ENCODE data around the gene MEAK7.
A peak's percentile ranks its signal among the peaks of the same experiment; 100 is the strongest.

MEAK7 gene

DNA sequence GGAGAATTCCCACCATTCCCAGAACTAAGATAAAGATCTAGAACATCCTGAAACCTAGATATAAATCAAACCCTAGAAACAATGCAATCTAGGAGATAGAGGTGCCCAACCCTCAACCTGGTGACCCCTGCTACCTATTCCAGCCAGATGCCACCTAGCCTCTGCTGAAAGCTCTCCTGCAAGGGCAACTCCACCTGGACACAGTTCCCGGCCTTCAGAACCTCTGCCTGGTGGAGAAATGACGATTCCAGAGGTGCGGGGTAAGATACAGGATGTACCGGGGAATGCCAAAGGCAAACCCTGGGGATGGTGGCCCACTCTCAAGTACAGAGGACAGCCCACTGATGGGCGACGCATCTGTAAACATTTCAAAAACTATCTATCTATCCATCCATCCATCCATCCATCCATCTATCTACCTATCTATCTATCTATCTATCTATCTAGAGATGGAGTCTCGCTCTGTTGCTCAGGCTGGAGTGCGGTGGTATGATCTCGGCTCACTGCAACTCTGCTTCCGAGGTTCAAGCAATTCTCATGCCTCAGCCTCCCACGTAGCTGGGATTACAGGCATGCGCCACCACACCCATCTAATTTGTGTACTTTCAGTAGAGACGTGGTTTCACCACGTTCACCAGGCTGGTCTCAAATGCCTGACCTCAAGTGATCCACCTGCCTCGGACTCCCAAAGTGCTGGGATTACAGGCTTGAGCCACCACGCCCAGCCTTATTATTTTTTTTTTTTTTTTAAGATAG is 19.0 kb downstream of the MEAK7 start:
- no peak for DNase-seq

DNA sequence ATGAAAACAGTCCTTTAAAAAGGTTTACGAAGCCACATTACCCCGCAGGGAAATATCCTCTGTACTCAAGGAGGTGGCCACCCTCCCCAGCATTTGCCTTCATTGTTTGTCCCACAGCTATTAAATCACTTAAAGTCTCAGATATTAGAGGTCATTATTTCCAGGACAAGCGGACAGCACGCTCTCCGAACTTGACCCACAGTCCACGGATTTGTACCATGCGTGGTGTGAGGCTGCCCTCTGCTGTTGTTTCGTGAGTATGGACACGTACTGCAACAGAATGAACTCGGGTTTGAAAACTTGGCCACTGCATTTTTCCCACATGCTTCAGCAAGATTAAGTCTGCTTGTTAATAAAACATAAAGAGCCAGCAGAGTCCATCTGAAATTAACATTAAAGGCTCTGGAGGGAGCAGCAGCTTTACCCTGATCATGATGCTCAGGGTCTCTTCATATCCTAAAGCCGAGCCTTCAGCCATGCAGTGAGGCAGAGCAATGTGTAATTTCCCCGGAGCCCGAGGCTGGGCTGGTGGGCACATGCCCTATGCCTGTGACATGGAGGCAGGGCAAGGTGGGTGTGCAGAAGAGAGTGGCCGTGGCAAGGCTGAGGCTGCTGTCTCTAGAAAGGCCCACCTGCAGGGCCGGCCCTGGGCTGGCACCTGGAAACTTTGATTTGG is 19.7 kb downstream of the MEAK7 start:
- DNase-seq: no peak

DNA sequence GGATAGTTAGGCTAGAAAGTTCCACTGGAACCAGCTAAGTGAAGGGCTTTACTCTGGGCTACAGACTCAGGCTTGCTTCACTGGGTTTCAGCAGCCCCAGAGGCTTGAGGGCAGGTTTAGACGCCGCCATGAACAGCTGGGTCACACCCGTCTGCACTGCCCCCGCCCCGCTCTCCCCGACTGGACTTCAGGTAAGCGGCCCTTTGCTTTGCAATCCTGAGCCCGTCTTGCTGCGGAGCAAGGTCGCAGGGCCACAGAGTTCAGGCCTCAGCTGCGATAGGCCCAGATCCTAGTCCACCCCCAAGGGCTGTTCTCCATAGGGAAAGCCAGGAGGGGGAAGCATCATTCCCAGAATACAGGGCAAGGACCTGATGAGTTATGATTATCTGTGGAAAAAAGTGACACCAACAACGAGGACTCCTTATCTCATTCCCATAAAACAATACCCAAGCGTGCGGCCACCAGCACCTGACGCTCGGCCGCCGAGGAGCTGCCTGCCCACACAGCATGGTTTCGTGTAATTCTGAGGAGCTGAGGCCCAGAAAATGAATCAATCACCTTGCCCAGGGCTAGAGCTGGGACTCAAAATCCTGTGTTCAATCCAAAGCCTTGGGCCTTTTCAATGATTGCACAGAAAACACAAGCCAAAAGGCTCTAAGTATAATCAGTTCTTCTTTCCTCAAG is 20.4 kb downstream of the MEAK7 start:
- DNase-seq: no peak

DNA sequence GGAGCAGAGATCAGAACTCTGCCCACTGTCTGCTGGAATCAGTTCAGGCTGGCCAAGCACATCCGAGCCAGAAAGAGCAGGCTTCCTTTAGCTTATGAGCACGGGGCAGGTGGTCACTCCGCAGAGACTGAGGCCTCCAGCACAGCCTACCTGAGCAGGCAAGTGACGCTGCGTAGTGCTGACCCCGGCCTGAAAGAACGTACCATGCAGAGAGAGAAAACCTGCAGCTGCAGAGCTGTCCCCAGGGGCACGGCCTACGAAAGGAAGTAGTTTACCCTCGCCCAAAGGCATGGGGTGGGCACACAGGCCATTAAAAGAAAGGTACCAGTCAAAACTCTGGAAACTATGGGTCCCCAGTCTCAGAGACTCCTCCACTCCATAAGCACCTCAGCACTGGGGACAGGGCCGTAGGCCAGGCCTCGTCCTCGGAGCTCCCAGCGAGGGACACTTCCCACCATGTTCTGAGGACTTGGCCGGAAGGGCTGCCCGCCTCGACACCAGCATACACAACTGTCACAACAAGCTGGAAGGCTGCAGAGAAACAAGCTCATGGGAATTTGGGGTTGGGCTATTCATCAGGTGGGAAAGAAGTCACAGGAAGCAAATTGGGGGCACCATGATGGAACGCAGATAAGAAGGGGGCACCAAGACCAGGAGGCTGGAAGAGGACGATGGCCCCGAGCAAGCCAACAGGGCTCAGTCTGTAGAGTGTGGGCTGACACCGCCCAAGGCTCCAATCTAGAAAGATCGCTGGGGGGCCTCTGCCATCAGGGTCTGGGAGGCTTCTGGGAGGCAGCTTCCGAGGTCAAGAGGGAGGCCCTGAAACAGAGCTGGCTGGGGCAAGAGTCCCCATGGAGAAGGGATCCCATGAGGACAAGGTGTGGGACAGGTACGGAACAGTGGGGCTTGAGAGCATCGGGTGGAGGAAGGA is 21.2 kb downstream of the MEAK7 start:
- no peak for DNase-seq

DNA sequence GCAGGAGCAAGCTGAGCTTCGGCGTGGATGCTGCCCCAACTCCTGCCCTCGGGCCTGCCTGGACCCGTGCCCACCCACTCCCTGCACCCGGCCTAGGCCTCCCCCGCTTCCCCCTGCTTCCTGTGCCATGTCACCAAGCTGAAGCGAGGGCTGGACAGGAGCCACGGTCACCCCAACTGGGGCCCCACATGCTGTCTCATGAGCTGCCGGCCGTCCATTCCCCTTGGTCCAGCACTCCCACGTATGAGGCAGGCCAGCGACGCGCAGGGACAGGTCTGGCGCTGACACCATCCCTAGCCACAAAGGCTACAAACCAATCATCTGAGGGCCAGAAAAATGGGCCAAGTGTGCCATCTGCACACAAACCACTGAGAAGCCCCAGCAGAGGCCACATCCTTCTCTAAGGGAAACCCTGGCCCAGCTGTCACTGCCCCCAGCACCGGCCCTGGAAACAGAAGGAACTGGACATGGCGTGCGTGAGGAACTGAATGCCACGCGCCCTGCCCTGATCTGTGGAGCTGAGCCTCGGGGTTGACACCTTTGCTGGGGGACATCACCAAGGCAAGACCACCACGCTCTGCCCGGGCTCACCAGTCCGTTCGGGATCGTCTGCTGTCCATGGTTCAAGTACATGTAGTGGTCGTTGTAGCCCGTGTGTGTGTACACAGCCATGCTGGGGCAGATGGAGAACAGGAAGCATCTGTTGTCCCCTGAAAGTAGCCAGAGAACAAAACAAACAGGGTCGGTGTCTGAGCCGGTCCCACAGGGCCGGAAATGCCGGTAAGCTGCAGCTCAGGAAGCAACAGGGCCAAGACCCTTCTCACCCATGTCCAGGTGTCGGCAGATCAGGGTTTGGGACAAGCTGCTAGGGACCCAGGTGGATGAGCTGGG is 22.2 kb downstream of the MEAK7 start:
- DNase-seq: no peak

DNA sequence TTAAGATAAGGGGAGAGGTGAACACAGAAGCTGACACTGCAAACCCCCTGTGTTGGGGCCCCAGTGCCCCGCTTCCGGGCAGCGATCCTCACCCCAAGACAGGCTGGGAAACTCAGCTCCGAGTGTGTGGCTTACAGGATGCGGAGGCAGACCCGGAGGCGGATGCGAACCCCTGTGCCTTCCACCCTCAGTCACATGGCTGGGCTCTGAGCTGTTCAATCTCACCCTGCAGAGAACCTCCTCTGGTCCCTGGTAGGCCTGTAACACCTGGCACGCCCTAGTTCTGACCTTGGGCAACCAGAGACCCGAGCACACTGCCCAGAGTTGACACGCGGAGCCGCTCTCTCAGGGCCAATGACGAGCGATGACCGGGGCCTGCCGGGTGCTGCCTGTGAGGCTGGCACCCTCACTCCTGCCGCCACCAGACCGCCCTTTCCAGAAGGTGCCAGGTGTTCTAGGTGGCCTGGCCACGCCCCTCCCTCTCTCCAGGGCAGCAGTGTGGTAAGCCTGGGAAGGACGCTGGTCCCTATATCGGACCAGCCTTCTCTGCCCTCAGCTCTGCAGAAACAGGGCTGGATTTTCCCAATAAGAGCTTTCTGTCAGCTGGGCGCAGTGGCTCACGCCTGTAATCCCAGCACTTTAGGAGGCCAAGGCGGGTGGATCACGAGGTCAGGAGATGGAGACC is 23.3 kb downstream of the MEAK7 start:
- DNase-seq: no peak

DNA sequence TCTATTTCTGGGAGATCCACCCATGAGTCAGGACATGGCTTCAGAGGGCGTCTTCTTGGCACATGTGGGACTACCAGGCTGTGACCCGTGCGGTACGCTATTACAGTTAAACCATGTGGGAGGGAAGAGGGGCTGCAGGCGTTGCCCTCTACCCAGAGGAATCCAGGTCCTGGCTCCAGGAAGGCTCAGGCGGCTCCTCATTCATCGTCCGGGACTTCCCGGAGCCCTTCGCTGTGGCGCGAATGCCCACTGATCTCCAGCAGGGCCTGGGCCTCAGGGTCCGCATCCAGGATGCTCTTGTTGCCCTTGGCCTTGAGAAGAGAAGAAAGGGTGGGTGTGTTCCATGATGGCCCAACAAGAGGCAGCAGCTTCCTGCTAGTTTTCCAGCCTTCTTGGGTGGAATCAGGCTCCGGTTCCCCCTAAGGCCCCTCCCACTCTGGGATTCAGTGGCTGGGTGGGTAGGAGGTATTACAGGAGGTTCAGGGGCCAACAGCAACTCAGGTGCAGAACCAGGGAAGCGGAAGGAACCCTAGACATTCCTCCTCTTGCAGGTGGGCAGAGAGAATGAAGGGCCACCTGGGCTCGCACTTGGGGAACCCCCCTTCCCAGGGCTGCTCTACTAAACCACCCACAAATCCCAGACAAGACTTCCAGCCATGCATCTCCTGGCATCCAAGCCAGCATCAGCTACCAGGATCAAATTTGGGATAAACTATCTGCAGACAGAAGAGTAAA is 24.6 kb downstream of the MEAK7 start:
- no peak for DNase-seq

DNA sequence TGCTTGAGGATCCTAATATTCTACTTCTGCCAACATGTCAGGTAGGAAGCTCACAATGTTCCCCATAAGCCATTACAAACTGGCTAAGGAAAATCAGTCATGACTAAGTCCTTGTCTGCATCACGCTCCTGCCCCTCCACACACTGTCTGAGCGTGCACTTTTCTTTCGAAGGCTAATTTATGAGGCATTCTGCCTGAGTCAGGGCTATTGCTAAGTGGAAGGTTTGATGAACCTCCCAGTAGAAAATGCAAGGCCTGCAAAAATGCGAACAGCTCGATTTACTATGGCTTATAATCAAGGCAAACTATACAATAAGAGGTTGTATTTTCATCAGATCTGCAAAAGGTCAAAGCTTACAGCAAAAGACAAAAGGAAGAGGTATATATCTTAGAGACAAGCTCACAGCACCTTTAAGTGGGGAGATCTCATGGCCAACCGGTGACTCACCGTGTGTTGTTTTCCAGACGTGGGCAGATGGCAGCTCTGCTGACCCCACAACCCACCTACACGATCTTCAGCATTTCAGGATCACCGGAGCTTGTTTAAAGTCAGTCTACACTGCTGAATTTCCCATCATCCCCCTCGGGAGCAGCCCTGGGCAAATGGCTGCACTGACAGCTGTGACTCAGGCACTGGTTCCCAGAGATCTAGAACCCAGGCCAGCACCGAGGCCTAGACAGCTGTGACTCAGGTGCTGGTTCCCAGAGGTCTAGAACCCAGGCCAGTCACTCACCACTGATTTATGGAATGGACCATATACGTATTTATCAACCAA is 26.1 kb downstream of the MEAK7 start:
- no peak for DNase-seq

DNA sequence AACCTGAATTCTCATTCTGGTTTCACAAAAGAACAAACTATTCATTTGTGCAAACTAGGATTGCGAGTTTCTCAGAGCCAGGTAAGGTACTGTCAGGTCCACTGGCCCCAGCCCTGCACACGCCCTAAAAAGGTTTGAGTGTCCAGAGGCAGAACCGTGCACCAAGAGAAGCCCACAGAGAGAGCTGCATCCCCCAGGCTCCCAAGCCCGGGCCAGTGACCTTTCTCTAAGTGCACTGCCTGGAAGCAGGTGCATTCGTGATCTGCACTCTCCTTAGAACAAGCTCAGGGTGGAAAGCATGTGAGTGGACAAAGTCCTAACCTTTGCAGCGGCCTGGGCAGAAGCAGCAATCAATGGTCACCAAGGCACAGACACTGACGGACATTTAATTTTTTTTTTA is 26.8 kb downstream of the MEAK7 start:
- no peak for DNase-seq

DNA sequence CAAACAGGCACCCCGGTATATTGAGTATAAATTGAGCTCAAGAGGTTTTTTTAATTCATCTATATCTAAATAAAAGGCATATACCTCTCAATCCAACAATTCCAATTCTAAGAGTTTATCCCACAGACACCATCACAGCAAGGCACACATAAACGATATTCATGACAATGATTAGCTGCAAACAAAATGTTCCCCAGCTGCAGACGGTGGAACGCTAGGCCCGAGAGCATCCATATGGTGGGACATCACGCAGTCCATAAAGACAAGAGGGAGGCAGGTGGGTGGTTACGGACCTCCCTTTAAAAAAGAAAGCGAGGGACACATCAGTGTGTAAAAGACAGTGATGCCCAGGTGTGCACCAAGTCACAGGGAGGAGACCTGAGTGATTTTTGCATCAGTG is 28.1 kb downstream of the MEAK7 start:
- no peak for DNase-seq

DNA sequence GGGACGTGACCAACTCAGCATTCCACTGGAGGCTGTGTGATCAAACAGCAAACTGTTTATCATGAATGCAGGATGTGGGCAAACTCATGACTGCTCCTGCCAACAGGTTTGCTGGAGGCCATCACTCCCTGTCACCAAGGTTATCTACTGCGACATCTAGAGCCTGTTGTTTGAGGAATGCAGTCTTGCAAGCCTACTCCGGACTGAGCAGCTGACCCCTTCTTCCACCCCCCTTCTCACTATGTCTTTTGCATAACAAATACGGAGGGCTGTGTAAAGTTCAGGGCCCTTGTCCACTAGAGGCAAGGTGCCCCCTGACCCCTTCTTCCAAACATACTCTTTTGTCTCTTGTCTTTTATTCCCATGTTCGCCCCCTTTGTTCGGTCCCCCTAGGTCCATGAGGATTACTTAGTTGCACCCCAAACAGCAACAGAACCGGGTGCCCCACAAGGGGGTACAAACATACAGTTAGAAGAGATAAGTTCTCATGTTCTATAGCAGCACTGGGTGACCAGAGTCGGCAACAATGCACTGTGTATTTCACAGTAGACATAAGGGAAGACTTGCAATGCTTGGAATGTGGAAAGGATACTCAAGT is 28.7 kb downstream of the MEAK7 start:
- no peak for DNase-seq

DNA sequence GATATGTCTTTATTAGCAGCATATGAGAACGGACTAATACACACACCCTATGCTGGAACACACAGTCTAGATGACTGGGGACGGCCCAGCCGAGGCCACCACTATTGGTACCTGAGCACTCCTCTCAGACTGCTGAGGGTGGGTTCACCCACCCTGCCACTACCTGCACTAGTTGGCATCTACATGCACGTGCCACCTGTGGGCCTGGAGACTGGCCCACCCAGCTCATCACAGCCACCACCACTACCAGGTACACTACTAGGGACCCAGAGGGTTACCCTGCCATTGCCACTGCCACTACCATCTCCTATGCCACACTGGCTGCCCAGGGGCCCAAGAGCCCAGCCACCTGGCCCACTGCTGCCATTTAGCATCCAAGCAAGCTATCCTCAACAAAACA is 32.5 kb downstream of the MEAK7 start:
- DNase-seq: peak; percentile 31

DNA sequence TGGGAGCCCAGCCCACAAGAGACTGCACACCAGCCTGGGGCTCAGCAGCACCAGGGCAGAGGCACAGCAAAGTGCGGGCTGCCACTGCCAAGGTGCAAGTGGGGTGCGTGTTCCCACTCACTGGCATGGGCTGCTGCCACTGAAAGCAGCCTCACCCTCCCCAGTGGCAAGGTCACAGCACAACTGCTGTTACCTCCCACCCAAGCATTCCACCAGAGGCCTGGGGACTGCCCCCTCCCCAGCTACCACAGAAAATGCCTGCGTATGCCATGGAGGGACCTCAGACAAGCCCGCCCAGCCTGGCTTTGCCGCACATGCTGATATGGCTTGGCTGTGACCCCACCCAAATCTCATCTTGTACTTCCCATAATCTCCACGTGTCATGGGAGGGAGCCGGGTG is 33.1 kb downstream of the MEAK7 start:
- DNase-seq: peak; percentile 55

DNA sequence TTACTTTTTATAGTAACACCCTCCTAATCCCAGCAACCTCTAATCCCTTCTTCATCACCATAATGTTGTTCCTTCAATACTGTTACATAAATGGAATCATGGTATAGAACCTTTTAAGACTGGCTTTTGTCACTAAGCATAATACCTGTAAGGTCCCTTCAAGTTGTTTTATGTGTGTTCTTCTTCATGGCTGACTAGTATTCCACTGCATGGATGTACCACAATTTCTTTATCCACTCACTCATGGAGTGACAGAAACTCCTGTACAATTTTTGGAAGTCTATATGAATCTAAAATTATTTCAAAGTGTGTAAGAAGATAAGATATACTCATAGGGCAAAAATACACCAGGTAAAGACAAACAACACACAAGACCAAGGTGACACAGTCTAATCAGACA is 36.8 kb downstream of the MEAK7 start:
- DNase-seq: no peak

DNA sequence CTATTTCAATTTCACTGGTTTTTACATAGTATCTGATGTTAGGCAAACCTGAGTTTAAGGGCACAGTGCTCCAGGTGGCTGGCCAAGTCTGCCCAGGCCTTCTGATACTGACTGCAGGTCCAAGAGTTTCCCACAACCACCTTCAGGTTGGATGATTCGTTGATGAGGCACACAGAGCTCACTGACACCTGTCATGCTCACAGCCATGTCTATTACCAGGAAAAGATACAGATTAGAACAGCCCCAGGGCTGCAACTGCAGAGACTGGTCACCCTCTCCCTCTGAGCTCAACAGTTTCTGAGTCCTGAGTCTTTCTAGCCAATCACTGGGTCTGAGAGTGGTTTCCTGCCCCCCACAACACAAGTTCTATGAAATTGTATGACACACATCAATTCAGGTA is 37.2 kb downstream of the MEAK7 start:
- no peak for DNase-seq

DNA sequence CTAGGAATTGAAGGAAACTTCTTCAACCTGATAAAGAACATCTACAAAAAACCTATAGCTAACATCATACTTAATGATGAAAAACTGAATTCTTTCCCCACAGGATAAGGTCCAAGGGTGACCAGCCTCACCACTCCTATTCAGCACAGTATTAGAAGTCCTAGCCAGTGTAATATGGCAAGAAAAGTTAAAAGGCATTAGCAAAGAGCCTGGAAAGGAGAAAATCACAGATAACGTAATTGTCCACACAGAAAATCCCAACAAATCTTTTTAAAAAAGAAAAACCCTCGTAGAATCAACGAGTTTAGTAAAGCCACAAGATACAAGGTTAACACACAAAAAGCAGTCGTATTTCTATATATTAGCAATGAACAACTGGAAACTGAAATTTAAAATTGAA is 37.8 kb downstream of the MEAK7 start:
- DNase-seq: no peak

DNA sequence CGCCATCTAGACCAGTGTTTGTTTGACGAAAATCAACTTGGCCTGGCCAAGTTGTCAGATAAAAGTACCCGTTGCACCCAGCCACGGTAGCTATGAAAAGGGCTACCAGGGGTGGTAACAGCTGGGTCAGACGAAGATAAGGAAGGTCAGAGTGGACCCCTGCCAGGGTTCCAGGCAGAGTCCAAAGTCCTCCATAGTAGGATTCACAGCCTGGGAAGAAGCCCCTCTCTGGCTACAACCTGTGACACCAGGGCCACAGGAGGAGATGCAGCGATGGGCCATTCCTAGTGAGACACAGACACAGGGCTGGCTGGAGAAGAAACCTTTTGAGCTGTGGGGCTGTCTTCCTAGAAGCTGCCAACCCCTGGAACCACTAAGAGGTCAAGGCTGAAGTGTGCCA is 39.3 kb downstream of the MEAK7 start:
- DNase-seq: peak; percentile 19

DNA sequence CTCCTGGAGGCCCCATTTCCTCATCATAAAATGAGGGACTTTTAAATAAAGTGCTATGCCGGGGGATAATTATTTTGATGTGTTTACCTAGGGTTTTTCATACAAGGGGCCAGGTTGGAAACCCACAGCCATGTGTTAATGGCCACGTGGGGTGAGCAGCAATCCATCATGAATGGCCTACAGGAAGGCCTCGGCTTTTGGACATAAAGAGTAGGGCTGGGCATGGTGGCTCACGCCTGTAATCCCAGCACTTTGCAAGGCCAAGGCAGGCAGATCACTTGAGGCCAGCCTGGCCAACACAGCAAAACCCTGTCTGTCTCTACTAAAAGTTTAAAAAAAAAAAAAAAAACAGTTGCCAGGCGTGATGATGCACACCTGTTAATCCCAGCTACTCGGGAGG is 40.3 kb downstream of the MEAK7 start:
- DNase-seq: peak; percentile 28

DNA sequence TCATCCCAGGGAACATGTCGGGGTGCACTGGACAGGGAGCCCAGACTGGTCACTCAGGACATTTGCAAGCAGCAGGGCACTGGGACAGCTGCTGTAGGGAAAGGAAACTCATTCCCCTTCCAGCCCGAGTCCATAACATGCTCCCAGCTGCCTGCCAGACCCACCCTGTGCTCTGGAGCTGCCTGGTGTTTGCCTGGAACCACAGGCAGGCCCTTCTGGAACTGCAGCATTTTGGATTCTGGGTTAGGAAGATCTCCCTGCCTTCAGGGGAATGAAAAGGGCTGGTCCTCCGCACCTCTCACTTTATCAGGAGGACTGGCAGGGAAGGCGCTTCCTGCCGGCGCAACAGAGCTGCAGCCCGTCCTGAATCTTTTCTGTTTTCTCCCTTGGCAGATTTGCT is 41.2 kb downstream of the MEAK7 start:
- DNase-seq: peak; percentile 47
